ENCODE results near the gene PIF1.

DNA sequence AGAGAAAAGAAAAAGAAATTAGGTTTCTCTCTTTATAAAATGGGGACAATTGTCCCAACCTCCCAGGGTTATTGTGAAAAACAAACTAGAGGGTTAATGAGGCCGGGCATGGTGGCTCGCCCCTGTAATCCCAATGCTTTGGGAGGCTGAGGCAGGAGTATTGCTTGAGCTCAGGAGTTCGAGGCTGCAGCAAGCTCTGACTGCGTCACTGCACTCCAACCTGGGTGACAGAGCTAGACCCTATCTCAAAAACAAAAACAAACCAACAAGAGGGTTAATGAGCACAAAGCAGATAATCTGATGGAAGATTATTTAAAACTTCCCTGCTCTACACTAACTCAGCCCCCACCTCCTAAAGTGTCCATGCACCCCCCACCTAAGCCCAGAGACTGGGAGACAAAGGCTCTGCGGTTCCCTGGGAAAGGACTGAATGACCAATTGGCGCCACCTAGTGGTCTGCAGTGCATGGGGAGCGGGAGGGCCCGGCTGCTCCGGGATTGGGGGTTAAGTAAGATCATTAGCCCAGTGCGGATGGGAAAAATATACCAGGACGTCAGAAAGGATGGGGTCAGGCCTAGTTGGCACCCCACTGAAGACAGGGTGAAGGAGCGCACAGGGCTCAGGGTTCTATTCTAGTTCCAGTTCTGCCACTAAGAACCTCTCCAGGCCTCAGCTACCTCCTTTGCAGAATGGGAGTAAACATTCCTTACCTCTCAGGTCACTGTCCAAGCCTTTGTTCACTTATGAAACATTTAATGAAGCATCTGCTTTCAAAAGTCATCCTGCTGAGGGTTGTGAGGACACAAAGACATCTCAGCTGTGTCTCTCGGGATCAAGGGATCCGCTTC lies 15.6 kb downstream of the PIF1 start:
- TF ChIP-seq, protein P1, sequence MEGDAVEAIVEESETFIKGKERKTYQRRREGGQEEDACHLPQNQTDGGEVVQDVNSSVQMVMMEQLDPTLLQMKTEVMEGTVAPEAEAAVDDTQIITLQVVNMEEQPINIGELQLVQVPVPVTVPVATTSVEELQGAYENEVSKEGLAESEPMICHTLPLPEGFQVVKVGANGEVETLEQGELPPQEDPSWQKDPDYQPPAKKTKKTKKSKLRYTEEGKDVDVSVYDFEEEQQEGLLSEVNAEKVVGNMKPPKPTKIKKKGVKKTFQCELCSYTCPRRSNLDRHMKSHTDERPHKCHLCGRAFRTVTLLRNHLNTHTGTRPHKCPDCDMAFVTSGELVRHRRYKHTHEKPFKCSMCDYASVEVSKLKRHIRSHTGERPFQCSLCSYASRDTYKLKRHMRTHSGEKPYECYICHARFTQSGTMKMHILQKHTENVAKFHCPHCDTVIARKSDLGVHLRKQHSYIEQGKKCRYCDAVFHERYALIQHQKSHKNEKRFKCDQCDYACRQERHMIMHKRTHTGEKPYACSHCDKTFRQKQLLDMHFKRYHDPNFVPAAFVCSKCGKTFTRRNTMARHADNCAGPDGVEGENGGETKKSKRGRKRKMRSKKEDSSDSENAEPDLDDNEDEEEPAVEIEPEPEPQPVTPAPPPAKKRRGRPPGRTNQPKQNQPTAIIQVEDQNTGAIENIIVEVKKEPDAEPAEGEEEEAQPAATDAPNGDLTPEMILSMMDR (IDR thresholded peaks at IDR 0.05), result peak; percentile 79 to 93 (median 90)
- no peak for TF ChIP-seq POLR2A (IDR thresholded peaks at IDR 0.05)

Measured in adrenal gland (tissue), 5 donors.